Retinal pigment epithelial cell (primary cell): ENCODE measurements around the gene GP1BB.

Experiments
- DNase-seq: peaks from one replicate; pipeline ENCODE4 v3.0.0-alpha.2; 2010; ENCODE audit warnings: low read depth
- H3K4me3 ChIP-seq: 2 replicates; pipeline ENCODE4 v1.5.1; 2011; ENCODE audit warnings: mild to moderate bottlenecking, low read length, control low read depth, moderate library complexity
- TF ChIP-seq, protein P1 (sequence below): conservative IDR thresholded peaks from 2 replicates; pipeline ENCODE4 v1.5.1; 2011; ENCODE audit warnings: low read depth, low read length, control low read depth, inconsistent platforms

GP1BB gene

DNA sequence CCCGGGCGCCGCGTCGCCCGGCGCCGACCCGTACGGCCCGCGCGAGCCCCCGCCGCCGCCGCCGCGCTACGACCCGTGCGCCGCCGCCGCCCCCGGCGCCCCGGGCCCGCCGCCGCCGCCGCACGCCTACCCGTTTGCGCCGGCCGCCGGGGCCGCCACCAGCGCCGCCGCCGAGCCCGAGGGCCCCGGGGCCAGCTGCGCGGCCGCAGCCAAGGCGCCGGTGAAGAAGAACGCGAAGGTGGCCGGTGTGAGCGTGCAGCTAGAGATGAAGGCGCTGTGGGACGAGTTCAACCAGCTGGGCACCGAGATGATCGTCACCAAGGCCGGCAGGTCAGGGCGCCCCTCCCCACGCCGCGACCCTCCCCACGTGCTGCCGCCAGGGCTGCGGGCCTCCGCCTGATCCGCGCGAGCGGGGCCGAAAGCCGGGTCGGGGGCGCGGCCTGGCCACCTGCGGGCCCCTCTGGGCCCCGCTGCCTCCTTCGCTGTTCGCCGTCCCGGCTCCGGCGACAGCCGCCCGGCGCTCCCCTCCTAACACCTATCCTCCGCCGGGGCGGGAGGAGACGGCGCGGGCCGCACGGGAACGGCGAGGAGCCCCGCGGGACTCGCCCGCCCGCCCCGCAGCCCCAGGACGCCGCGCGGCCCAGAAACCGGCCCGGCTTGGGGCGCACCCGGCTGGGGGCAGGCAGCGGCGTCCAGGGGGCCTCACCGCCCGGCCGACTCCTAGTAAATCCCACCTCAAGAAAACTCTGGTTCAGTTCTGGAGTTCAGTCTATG lies 37.8 kb downstream of the GP1BB start:
- H3K4me3 ChIP-seq = no peak overlapping the region
- no peak for DNase-seq
- TF ChIP-seq, protein P1, sequence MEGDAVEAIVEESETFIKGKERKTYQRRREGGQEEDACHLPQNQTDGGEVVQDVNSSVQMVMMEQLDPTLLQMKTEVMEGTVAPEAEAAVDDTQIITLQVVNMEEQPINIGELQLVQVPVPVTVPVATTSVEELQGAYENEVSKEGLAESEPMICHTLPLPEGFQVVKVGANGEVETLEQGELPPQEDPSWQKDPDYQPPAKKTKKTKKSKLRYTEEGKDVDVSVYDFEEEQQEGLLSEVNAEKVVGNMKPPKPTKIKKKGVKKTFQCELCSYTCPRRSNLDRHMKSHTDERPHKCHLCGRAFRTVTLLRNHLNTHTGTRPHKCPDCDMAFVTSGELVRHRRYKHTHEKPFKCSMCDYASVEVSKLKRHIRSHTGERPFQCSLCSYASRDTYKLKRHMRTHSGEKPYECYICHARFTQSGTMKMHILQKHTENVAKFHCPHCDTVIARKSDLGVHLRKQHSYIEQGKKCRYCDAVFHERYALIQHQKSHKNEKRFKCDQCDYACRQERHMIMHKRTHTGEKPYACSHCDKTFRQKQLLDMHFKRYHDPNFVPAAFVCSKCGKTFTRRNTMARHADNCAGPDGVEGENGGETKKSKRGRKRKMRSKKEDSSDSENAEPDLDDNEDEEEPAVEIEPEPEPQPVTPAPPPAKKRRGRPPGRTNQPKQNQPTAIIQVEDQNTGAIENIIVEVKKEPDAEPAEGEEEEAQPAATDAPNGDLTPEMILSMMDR = no peak

DNA sequence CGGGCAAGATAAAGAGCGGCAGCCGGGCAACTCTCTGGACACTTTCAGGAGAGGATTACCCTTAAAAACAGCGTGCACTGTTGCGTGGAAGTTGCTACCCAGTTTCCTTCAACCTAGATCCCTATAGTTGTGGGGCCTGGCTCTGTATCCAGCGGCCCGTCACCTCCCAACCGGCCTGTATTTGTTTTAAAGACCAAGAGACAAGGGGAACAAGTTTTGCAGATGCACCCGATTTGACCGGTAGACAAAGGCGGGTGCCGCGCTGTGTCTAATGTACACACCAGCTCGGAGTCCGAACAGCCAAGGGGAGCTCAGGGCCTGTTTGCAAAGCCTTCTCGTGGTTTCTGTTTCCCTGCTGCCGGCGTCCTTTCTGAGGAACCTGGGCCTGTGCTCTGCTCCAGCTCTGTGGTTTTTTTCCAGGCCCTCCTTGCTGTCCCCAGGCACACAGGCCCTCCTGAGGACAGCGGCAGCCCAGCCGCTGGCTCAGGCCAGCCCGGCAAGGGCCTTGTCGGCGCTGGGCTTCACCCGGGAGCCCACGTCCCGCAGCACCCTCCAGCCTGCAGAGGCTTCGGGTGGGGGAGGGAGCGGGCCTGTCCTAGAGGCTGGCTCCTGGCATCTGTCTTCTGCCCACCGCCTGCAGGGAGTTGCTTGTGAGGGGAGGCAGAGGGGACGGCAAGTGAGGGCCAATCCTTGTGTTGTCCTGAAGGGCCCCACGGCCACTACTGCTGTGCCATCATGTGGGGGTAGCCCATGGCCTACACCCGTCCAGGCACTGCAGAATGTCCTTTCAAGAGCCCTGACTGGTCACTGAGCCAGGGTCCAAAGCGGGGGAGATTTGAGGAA lies 38.6 kb downstream of the GP1BB start:
- DNase-seq = no peak
- no peak overlapping the region for H3K4me3 ChIP-seq
- TF ChIP-seq, protein P1 = no peak

DNA sequence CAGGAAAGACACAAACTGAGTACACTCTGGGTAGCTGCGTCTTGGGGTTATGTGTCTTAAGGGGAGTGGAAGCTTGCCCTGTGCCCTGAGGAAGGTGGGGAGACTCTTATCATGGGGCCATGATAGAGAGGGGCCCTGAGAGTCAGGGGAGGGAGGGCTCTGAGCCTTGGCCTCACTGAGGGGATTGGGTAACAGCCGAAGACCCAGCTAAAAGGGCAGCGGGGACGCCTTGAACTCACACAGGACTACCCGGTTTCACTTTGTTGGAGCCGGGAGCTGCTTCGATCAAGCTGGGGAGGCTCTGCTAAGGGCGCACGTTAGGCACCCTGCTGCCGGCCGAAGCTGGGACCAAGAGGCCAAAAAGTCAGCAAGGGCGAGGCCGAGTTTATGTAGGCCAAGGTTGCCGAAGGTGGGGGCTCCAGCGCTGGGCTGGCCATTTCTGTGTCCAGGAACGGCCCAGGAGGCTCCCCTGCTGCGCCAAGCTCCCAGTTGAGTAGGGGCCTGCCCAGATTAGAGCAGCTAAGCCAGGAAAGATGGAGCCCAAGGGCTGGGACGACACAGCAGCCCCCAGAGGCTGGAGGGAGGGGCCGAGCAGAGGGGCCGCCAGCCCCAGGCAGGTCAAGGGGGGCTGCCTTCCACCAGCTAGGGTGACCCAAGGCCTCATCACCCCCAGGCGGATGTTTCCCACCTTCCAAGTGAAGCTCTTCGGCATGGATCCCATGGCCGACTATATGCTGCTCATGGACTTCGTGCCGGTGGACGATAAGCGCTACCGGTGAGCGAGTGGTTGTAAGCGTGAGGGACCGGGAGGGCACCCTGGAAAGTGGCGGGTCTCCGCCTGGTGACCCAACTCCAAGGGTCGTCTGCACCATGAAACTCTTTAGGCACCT lies 39.5 kb downstream of the GP1BB start:
- TF ChIP-seq, protein P1 = no peak
- H3K4me3 ChIP-seq = no peak overlapping the region
- DNase-seq = no peak

DNA sequence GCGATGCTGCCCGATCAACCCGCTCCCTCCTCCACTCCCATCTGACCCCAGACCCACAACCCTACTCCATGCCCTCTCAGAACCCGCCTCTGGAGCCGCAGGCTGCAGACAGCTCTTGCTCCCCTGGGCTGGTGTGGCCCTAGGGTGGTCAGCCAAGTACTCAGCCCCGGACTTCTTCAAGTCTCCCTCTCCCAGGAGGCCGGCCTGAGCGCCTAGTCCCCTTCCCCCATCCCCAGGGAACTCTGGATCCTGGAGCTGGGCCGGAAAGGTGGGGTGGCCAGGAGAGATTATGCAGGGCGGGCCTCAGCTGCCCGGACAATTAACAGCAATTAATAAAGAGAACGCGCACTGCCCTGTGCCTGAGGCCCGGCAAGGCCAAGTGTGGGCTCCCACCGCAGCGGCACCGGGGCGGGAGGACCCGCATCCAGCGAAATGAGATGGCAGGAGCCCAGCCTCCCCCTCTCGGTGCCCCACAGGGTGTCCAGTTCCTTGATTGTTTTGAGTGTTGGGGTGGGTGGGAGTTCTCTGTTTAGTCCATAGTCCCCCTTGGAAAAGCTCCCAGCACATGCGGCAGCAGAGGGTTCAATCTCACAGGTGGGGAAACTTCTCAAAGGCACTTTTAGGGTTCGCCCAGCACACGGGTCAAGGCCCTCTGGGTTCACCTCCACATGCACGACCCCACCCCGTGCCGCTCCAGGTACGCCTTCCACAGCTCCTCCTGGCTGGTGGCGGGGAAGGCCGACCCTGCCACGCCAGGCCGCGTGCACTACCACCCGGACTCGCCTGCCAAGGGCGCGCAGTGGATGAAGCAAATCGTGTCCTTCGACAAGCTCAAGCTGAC lies 40.3 kb downstream of the GP1BB start:
- TF ChIP-seq, protein P1 = no peak
- H3K4me3 ChIP-seq = no peak overlapping the region
- no peak for DNase-seq

DNA sequence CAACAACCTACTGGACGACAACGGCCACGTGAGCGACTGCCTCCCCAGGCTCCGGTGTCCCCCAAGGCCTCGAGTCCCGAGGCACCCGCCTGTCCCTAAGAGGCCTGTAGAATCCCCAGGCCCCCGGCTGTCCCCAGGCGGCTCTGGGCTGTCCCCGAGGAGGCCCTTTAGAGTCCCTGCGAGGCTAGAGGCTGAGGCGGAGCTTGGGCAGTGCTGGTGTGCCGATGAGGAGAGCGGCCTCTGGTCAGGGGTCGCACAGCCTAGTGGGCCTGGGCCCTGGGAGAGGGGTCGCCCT lies 40.9 kb downstream of the GP1BB start:
- DNase-seq = no peak
- no peak overlapping the region for H3K4me3 ChIP-seq
- TF ChIP-seq, protein P1 = no peak

DNA sequence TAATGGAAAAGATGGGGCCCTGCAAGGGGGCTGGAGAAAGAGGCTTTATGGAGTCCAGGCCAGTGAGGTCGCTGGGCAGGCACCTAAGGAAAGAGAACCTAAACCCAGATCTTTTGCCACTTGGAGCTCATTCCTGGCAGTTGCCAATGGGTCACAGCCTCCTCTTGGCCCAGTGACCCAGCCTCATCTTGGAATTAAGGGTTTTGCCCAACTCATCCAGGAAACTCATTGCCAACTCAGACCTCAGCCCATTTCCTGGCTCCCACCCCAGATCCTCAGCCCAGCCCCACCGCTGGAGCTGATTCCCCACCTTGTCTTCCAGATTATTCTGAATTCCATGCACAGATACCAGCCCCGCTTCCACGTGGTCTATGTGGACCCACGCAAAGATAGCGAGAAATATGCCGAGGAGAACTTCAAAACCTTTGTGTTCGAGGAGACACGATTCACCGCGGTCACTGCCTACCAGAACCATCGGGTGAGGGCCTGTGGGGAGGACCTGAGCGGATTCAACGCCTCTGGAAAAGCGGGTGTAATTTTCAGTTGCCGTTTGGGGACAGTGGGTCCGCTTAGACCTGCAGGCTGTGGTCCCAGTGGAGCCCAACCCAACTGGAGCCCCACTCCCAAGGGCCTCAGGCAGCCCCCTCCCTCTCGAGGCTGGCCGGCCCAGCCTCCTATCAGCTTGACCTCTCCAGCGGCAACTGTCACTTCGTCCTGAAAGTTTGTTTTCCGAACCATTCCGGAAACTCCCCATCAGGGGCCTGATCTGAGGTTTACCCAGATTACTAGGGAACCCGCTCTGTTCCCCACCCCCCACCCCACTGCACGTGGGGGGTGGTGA lies 41.5 kb downstream of the GP1BB start:
- no peak for DNase-seq
- H3K4me3 ChIP-seq = no peak overlapping the region
- TF ChIP-seq, protein P1 = no peak
